ENCODE measurements around the gene PPIH. TPM values are rescaled to one million over a fixed set of nuclear protein-coding genes. Genes with fewer than 3 reads are reported as not detected.

Gene PPIH
- total and polyA plus RNA-seq, 2 of the 13 experiments (the other 11 are each of a cell fraction or from before 2014, with no cell fraction given) = 29.9 to 72.6 TPM

DNA sequence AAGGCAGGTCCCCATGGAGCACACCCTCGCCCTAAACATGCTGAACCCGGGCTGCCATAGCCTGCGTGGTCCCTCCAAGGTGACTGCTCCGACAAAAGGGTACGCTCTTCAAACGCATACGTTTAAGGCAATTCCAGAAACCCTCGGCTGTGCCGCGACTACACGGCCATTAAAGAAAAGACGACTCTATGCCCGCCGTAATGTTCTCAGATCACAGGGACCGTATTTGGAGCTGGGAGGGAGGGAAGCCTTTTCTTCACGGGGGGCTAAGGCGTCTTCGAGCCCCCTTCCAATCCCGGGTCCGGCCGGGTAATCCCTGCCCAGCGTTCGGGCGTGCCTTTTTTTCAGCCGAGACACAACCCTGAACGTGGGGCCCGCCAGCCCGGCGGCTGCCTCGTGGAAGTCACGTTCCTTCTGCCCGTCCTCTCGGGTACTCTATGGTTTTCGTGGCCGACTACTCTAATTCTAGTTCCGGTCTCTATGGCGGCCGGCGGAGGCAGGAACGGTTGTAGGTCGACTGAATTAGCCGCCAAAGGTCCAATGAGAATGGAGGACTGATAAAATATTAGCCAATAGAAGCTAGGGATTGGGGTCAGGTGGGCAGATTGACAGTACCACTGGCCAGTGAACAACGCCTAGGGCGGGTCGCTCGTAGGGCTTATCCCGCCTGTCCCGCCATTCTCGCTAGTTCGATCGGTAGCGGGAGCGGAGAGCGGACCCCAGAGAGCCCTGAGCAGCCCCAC lies 23.7 kb downstream of the PPIH start, which contains the start of gene YBX1 (continued):
- TF ChIP-seq, protein P1, sequence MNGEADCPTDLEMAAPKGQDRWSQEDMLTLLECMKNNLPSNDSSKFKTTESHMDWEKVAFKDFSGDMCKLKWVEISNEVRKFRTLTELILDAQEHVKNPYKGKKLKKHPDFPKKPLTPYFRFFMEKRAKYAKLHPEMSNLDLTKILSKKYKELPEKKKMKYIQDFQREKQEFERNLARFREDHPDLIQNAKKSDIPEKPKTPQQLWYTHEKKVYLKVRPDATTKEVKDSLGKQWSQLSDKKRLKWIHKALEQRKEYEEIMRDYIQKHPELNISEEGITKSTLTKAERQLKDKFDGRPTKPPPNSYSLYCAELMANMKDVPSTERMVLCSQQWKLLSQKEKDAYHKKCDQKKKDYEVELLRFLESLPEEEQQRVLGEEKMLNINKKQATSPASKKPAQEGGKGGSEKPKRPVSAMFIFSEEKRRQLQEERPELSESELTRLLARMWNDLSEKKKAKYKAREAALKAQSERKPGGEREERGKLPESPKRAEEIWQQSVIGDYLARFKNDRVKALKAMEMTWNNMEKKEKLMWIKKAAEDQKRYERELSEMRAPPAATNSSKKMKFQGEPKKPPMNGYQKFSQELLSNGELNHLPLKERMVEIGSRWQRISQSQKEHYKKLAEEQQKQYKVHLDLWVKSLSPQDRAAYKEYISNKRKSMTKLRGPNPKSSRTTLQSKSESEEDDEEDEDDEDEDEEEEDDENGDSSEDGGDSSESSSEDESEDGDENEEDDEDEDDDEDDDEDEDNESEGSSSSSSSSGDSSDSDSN (CRISPR knock-in tag; IDR thresholded peaks at IDR 0.05) = 0 out of 2 replicates have a peak, but pooled peaks have one; percentile 46
- no peak; the same call in 1 of the 2 replicates for TF ChIP-seq ZNF740 (CRISPR knock-in tag; IDR thresholded peaks at IDR 0.05)
- TF ChIP-seq ZNF354B (CRISPR knock-in tag; IDR thresholded peaks at IDR 0.05) = no peak
- no peak for TF ChIP-seq NFKBIZ (CRISPR knock-in tag; IDR thresholded peaks at IDR 0.05)
- TF ChIP-seq ZSCAN22 (CRISPR knock-in tag; IDR thresholded peaks at IDR 0.05) = 0 out of 2 replicates have a peak, but pooled peaks have one; percentile 44
- TF ChIP-seq ZNF558 (CRISPR knock-in tag; IDR thresholded peaks at IDR 0.05; ENCODE audit: borderline replicate concordance) = no peak
- no peak for TF ChIP-seq ZNF414 (CRISPR knock-in tag; IDR thresholded peaks at IDR 0.05)
- 0 out of 2 replicates have a peak, but pooled peaks have one; percentile 20 for TF ChIP-seq GATAD2A (CRISPR knock-in tag; IDR thresholded peaks at IDR 0.05)
- no peak for TF ChIP-seq ZNF326 (CRISPR knock-in tag; IDR thresholded peaks at IDR 0.05; ENCODE audit: borderline replicate concordance)
- no peak for TF ChIP-seq PHB2 (IDR thresholded peaks at IDR 0.05; ENCODE audit: partially characterized antibody)
- no peak for TF ChIP-seq TEAD2 (CRISPR knock-in tag; IDR thresholded peaks at IDR 0.05)
- TF ChIP-seq PPARG (CRISPR knock-in tag; conservative IDR thresholded peaks at IDR 0.05) = no peak
- no peak for TF ChIP-seq MBNL3 (CRISPR knock-in tag; conservative IDR thresholded peaks at IDR 0.05)
- peak; percentile 58; the same call in 1 of the 2 replicates for TF ChIP-seq ZNF724P (CRISPR knock-in tag; IDR thresholded peaks at IDR 0.05; ENCODE audit: borderline replicate concordance)
- TF ChIP-seq HOXA9 (CRISPR knock-in tag; IDR thresholded peaks at IDR 0.05; ENCODE audit: borderline replicate concordance) = no peak
- TF ChIP-seq ZHX1 (CRISPR knock-in tag; IDR thresholded peaks at IDR 0.05; ENCODE audit: low read depth) = 0 out of 2 replicates have a peak, but pooled peaks have one; percentile 8
- no peak for TF ChIP-seq ZNF24 (IDR thresholded peaks at IDR 0.05)
- no peak for TF ChIP-seq CCAR2 (optimal IDR thresholded peaks at IDR 0.05; ENCODE audit: low read depth, low read length)
- 0 out of 2 replicates have a peak, but pooled peaks have one; percentile 27 for TF ChIP-seq FOXP4 (CRISPR knock-in tag; IDR thresholded peaks at IDR 0.05)
- TF ChIP-seq SNAPC2 (CRISPR knock-in tag; IDR thresholded peaks at IDR 0.05) = no peak
- no peak for TF ChIP-seq CHD4 (IDR thresholded peaks at IDR 0.05; ENCODE audit: borderline replicate concordance, low read length)
- no peak for TF ChIP-seq CENPT (CRISPR knock-in tag; IDR thresholded peaks at IDR 0.05; ENCODE audit: low read depth)
